ENCODE results near the gene PRM2.

The PRM2 gene

DNA sequence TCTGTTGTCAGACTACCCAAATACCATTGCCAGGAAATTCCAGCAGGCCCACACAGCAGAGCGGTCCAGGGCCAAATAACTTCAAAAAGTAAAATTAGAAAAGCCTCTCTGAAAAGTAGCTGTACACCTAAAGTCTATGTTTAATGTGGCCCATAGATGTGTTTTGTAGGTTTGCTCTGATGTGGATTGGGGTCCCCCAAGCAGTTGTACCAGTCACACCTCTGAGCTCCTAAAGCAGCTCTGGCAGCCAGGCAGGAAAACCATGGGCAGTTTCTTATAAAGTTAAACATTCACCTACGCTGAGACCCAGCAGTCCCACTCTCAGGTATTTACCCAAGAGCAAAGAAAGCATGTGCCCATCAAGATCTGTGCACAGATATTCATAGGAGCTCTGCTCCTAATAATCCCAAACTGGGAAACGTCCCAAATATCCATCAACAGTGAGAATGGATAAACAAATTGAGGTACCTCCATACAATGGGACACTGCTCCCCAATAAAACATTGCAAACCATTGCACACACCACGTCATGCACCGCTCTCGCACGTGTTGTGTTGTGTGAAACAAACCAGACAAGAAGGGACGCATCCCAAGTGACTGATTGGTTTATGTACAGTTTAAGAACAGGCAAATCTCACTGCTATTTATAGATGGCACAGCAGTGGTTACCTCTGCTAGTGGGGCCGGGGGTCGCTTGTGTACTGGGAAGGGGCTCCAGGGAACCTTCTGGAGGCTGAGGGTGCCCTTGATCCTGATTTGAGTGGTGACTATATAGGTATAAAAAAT, 20.6 kb upstream of the PRM2 start:
- Histone ChIP-seq H3K9ac (no peak overlapping the region), H3K36me3 (ENCODE audit: insufficient read depth) (no peaks in the 10 kb centered on the region), H3K79me2 (ENCODE audit: insufficient read depth, low read depth) (no peaks in the 10 kb centered on the region), H3K4me2 (peak overlapping the region; percentile 62), H3K4me3 (IDR thresholded peaks at IDR 0.05; ENCODE audit: insufficient read depth, low read depth, low read length) (no peak overlapping the region), H3K27ac (no peak overlapping the region), H3K4me1 (ENCODE audit: low read depth, poor library complexity, severe bottlenecking) (peaks cover 31% of the 10 kb centered on the region), H4K20me1 (ENCODE audit: insufficient read depth) (no peaks in the 10 kb centered on the region), H3K27me3 (ENCODE audit: insufficient read depth, low read depth) (peaks cover 47% of the 10 kb centered on the region), H2AFZ (ENCODE audit: low read depth) (no peak overlapping the region)
- TF ChIP-seq, protein P1, sequence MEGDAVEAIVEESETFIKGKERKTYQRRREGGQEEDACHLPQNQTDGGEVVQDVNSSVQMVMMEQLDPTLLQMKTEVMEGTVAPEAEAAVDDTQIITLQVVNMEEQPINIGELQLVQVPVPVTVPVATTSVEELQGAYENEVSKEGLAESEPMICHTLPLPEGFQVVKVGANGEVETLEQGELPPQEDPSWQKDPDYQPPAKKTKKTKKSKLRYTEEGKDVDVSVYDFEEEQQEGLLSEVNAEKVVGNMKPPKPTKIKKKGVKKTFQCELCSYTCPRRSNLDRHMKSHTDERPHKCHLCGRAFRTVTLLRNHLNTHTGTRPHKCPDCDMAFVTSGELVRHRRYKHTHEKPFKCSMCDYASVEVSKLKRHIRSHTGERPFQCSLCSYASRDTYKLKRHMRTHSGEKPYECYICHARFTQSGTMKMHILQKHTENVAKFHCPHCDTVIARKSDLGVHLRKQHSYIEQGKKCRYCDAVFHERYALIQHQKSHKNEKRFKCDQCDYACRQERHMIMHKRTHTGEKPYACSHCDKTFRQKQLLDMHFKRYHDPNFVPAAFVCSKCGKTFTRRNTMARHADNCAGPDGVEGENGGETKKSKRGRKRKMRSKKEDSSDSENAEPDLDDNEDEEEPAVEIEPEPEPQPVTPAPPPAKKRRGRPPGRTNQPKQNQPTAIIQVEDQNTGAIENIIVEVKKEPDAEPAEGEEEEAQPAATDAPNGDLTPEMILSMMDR (conservative IDR thresholded peaks at IDR 0.05; ENCODE audit: low read depth, low read length): no peak

DNA sequence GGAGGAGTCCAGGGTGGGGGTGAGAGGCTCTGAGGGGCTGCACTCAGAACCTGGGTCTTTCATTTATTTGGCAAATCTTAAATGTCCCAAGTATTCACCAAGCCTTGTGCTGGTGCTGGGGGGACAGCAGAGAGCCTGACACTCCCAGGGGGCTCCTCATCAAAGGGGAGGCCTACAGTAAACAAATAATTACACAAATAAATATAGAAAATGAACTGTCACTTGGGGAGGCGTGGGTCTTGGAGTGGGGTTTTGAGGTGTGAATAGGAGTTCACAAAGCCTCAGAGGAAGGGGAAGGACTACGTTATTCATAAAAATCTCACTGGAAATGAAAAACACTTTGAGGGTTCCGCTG, 20.0 kb upstream of the PRM2 start:
- H3K4me1 ChIP-seq (ENCODE audit: low read depth, poor library complexity, severe bottlenecking): peaks cover 28% of the 10 kb centered on the region
- no peaks in the 10 kb centered on the region for H4K20me1 ChIP-seq (ENCODE audit: insufficient read depth)
- TF ChIP-seq, protein P1 (conservative IDR thresholded peaks at IDR 0.05; ENCODE audit: low read depth, low read length): no peak
- no peak overlapping the region for H3K27ac ChIP-seq
- H3K9ac ChIP-seq: no peak overlapping the region
- no peaks in the 10 kb centered on the region for H3K36me3 ChIP-seq (ENCODE audit: insufficient read depth)
- H3K4me2 ChIP-seq: no peak overlapping the region
- H3K27me3 ChIP-seq (ENCODE audit: insufficient read depth, low read depth): peaks cover 50% of the 10 kb centered on the region
- H3K79me2 ChIP-seq (ENCODE audit: insufficient read depth, low read depth): no peaks in the 10 kb centered on the region
- H3K4me3 ChIP-seq (IDR thresholded peaks at IDR 0.05; ENCODE audit: insufficient read depth, low read depth, low read length): no peak overlapping the region
- H2AFZ ChIP-seq (ENCODE audit: low read depth): no peak overlapping the region

DNA sequence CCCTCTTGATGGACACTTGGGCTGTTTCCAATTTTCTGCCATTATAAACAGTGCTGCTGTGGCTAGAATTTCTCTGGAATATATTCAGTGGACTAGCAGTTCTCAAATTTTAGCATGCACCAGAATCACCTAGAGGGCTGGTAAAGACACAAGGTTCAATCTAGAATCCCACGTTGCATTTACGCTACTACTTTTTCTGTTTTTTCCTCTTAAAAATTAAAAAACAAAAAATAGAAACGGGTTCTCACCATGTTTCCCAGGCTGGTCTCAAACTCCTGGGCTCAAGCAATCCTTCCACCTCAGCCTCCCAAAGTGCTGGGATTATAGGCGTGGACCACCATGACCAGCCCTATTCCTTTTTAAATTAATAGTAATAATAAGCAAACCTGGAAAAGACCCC, 19.4 kb upstream of the PRM2 start:
- Histone ChIP-seq H3K4me2 (no peak overlapping the region), H3K27me3 (ENCODE audit: insufficient read depth, low read depth) (peaks cover 53% of the 10 kb centered on the region), H3K27ac (no peak overlapping the region), H3K79me2 (ENCODE audit: insufficient read depth, low read depth) (no peaks in the 10 kb centered on the region), H3K4me1 (ENCODE audit: low read depth, poor library complexity, severe bottlenecking) (peaks cover 28% of the 10 kb centered on the region), H3K4me3 (IDR thresholded peaks at IDR 0.05; ENCODE audit: insufficient read depth, low read depth, low read length) (no peak overlapping the region), H2AFZ (ENCODE audit: low read depth) (no peak overlapping the region), H3K36me3 (ENCODE audit: insufficient read depth) (no peaks in the 10 kb centered on the region), H4K20me1 (ENCODE audit: insufficient read depth) (no peaks in the 10 kb centered on the region), H3K9ac (no peak overlapping the region)
- TF ChIP-seq, protein P1 (conservative IDR thresholded peaks at IDR 0.05; ENCODE audit: low read depth, low read length): no peak

GRCh38 chr16:11292076-11292748, 15.9 kb upstream of the PRM2 start:
- Histone ChIP-seq H3K27me3 (ENCODE audit: insufficient read depth, low read depth) (peaks cover 43% of the 10 kb centered on the region), H3K4me2 (no peak overlapping the region), H3K27ac (no peak overlapping the region), H3K4me1 (ENCODE audit: low read depth, poor library complexity, severe bottlenecking) (peaks cover 10% of the 10 kb centered on the region), H3K36me3 (ENCODE audit: insufficient read depth) (no peaks in the 10 kb centered on the region), H4K20me1 (ENCODE audit: insufficient read depth) (no peaks in the 10 kb centered on the region), H3K9ac (no peak overlapping the region), H3K79me2 (ENCODE audit: insufficient read depth, low read depth) (no peaks in the 10 kb centered on the region), H3K4me3 (IDR thresholded peaks at IDR 0.05; ENCODE audit: insufficient read depth, low read depth, low read length) (no peak overlapping the region), H2AFZ (ENCODE audit: low read depth) (no peak overlapping the region)
- TF ChIP-seq, protein P1 (conservative IDR thresholded peaks at IDR 0.05; ENCODE audit: low read depth, low read length): no peak
